Measurements from ENCODE around the gene PJA2. TPM values are rescaled to one million over a fixed set of nuclear protein-coding genes. Genes with fewer than 3 reads are reported as not detected.

Gene PJA2
- total RNA-seq, 2 experiments from 2014 or later, result 41.3 to 69.7 TPM

GRCh38 chr5:109351988-109352864, 57.5 kb downstream of the PJA2 start:
- ChIA-PET CTCF (ENCODE audit: unreplicated experiment) (no interaction called here), POLR2A (interaction anchor here (0.5 kb wide), 2 partner anchors 58 to 1641 kb away, joined by 3 to 4 read pairs; no protein-coding TSS in a partner anchor)
- Histone ChIP-seq H3K4me1 (ENCODE audit: insufficient read depth, low read length, poor library complexity, severe bottlenecking) (no peaks in the 10 kb centered on the region), H4K20me1 (ENCODE audit: insufficient read depth, low read length) (no peaks in the 10 kb centered on the region), H3K4me2 (ENCODE audit: low read length) (no peak overlapping the region), H3K9me3 (ENCODE audit: low read length) (no peaks in the 10 kb centered on the region), H3K9me2 (ENCODE audit: insufficient read depth, low read length) (no peaks in the 10 kb centered on the region), H3K27ac (ENCODE audit: low read depth, low read length, poor library complexity, severe bottlenecking) (no peak overlapping the region), H3K79me2 (ENCODE audit: insufficient read depth, low read depth, low read length) (no peaks in the 10 kb centered on the region), H2AFZ (ENCODE audit: low read length) (no peak overlapping the region), H3K4me3 (ENCODE audit: low read depth, low read length, poor library complexity, severe bottlenecking) (no peak overlapping the region), H3K36me3 (ENCODE audit: insufficient read depth, low read length) (peaks cover 63% of the 10 kb centered on the region; the same call in 1 of the 2 replicates)
- BruUV-seq (replicated peaks), result no TSS peak
- TF ChIP-seq EZH2phosphoT487 (IDR thresholded peaks at IDR 0.05; ENCODE audit: borderline replicate concordance, low read depth, low read length) (no peak), CTCF (conservative IDR thresholded peaks at IDR 0.05; ENCODE audit: low read length) (no peak)
- intact Hi-C loops (cut with micrococcal nuclease; ENCODE audit: unreplicated experiment), result no loop called here
- no peak for DNase-seq (ENCODE audit: low spot score)

- Histone ChIP-seq H4K20me1 (ENCODE audit: insufficient read depth, low read length) (no peaks in the 10 kb centered on the region), H3K9me2 (ENCODE audit: insufficient read depth, low read length) (no peaks in the 10 kb centered on the region), H3K27ac (ENCODE audit: low read depth, low read length, poor library complexity, severe bottlenecking) (no peak overlapping the region), H3K4me3 (ENCODE audit: low read depth, low read length, poor library complexity, severe bottlenecking) (no peak overlapping the region), H3K4me2 (ENCODE audit: low read length) (no peak overlapping the region), H3K36me3 (ENCODE audit: insufficient read depth, low read length) (peaks cover 63% of the 10 kb centered on the region; the same call in 1 of the 2 replicates), H2AFZ (ENCODE audit: low read length) (no peak overlapping the region), H3K79me2 (ENCODE audit: insufficient read depth, low read depth, low read length) (no peaks in the 10 kb centered on the region), H3K4me1 (ENCODE audit: insufficient read depth, low read length, poor library complexity, severe bottlenecking) (no peaks in the 10 kb centered on the region), H3K9me3 (ENCODE audit: low read length) (no peaks in the 10 kb centered on the region)
- no peak for TF ChIP-seq CTCF (conservative IDR thresholded peaks at IDR 0.05; ENCODE audit: low read length)
- TF ChIP-seq EZH2phosphoT487 (IDR thresholded peaks at IDR 0.05; ENCODE audit: borderline replicate concordance, low read depth, low read length), result no peak
- DNase-seq (ENCODE audit: low spot score), result no peak
- CTCF ChIA-PET (ENCODE audit: unreplicated experiment), result no interaction called here
- TSS peak; percentile 38 for BruUV-seq (replicated peaks)
- POLR2A ChIA-PET, result interaction anchor here (0.6 kb wide), 1 partner anchor 14 kb away, joined by 3 read pairs; no protein-coding TSS in a partner anchor
- intact Hi-C loops (cut with micrococcal nuclease; ENCODE audit: unreplicated experiment), result no loop called here
These were observed 59.1 kb downstream of the PJA2 start for GRCh38 chr5:109350537-109351270.

Measured in OCI-LY7 (cell line).